GM21576 (cell line): ENCODE measurements around the gene WDHD1.
"Not testable (repeated sequence)": the region's sequence is repeated elsewhere in the genome, so short reads cannot be mapped to it uniquely, and the experiment has no call there.

Experiments
- ATAC-seq: cut with Tn5 transposase; IDR thresholded peaks from one replicate; pipeline ENCODE4 v1.9.1; 2021; ENCODE audit warnings: mild to moderate bottlenecking, moderate library complexity; ENCODE audit not compliant: unreplicated experiment

WDHD1 gene, protein sequence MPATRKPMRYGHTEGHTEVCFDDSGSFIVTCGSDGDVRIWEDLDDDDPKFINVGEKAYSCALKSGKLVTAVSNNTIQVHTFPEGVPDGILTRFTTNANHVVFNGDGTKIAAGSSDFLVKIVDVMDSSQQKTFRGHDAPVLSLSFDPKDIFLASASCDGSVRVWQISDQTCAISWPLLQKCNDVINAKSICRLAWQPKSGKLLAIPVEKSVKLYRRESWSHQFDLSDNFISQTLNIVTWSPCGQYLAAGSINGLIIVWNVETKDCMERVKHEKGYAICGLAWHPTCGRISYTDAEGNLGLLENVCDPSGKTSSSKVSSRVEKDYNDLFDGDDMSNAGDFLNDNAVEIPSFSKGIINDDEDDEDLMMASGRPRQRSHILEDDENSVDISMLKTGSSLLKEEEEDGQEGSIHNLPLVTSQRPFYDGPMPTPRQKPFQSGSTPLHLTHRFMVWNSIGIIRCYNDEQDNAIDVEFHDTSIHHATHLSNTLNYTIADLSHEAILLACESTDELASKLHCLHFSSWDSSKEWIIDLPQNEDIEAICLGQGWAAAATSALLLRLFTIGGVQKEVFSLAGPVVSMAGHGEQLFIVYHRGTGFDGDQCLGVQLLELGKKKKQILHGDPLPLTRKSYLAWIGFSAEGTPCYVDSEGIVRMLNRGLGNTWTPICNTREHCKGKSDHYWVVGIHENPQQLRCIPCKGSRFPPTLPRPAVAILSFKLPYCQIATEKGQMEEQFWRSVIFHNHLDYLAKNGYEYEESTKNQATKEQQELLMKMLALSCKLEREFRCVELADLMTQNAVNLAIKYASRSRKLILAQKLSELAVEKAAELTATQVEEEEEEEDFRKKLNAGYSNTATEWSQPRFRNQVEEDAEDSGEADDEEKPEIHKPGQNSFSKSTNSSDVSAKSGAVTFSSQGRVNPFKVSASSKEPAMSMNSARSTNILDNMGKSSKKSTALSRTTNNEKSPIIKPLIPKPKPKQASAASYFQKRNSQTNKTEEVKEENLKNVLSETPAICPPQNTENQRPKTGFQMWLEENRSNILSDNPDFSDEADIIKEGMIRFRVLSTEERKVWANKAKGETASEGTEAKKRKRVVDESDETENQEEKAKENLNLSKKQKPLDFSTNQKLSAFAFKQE

DNA sequence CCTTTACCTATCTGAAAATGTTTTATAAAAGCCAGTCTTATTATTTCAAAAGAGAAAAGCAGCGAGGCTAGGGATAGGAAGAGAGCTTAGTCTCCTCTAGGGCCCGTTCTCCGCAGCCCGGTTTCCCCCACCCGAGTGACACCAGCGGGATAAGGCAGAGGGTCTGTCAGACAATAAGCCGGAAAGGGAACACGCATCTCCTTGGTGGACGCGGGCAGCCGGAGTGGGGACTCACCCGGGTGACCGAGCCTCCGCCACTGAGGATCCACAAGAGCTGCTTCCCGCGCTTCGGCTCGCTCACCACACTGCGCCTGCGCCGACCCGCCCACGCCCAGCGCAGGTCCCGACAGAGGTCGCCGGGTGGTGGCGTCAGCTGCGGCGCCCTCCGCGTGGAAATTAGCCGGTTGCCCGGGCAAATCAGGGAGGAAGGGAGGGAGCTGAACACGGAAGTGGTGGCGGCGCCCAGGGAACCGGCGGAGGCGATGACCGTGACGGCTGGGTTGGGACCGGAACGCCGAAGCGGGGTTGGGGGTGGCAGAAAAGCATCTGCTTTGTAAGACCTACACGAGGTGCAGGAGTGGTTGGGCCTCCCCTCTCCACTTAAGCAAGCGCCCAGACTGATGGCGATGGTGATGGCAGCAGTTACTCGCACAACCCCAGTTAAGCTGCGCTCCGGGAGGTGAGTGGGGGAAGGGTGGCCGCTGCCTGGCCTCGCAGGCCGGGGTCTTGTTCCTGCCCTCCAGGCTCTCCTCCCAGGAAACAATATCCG is at the start of gene WDHD1, which contains the start of gene SOCS4:
TSS of gene WDHD1 (minus strand) at position 307 of the 769 bp plus-strand sequence. CDS start 312 bp downstream, outside the sequence.
TSS of gene SOCS4 (plus strand) at position 444 of the 769 bp plus-strand sequence. CDS start 15,806 bp downstream, outside the sequence.
- ATAC-seq: peak; percentile 91

DNA sequence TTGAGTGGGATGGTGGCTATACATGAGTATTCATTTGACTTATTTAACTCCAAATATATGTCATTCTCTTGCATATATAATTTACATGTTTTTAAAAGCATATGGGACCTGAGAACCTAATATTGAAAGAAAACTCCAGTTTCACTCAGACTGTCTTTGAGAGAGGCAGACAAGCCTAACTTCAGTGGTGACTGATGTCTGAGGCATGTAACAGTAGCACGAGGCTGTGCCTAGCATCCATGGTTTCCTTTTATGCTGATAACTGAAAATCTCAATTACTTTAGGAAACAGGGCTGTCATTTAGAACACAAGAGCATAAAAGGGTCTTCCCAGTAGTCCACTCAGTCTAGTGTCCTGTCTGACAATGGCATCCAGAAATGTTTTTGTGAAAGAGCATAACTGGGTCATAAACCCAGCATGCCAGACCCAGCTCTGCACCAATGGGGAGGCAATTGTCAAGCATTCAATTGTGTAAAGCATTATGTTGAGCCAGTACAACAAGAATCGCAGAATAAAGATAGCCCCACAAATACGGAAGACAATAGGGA is 48.8 kb upstream of the WDHD1 start:
- no peak for ATAC-seq

DNA sequence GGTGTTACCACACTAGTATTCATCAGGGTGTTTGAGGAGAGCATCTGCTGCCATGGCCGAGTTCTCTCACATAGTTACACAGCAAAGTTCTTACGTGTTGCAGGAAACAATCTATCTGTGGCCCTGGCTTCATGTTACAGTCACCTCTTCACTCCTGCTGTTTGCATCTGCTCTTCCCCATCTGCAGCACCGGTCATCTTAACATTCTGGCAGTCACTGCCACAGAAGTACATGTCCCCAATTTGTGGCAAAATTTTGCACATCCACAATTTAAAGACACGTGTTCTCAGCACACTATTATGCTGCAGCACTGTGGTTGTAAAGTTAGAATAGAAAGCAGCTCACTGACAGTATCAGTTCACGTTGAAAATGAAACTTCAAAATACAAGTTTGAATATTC is 47.8 kb upstream of the WDHD1 start:
- peak; percentile 45 for ATAC-seq

DNA sequence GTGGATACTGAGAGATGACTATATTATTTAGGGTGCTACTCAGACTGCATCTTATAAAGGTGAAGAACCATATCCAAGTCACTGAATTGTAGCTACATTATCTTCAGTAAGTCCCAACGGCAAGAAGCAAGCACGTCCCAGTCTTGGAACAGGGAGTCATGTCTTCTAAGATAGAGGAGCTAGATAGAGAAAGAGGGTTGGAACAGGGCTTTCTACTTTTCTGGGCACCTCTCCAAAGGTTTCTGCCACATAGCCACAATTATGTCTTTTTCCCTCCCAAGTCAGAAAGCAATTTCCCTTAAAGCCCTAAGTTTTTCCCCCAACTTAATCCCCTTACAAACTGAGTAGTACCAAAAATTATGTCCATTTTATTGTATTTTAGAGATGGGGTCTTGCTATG is 47.0 kb upstream of the WDHD1 start:
- ATAC-seq: no peak

DNA sequence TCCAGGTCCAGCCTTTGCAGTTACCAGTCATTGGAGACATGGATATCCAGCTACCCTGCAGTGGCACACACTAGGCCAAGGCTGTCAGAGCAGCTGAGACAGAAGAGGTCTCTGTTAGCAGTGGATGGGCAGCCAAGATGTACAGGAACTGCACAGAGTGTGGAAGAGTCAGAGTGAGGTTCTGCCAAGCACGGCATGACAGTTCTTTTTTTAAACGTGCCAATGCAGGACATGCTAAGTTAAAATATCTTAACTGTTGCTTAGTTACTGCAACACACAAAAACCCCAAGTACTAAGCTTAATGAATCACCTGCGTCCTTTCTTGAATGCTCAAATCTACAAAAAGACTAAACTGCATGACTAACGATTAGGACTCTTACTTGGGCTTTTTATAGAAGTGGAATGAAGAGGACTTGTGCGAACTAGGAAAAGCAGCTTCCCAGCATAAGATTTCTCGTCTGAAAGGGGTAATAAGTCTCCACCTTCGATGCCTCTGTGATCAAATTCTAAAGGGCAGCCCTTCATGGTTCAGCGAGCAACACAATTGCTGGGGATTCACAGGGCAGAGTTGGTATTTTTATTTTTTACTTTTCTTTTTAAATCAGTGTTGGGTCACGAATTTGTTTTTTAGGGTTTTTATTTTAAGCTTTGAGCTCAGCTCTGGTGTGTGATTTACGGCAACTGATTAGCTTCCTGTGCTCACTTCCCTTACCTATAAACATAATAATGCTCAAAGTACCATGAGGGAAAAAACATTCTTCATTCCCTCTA is 45.2 kb upstream of the WDHD1 start:
- peak; percentile 45 for ATAC-seq

DNA sequence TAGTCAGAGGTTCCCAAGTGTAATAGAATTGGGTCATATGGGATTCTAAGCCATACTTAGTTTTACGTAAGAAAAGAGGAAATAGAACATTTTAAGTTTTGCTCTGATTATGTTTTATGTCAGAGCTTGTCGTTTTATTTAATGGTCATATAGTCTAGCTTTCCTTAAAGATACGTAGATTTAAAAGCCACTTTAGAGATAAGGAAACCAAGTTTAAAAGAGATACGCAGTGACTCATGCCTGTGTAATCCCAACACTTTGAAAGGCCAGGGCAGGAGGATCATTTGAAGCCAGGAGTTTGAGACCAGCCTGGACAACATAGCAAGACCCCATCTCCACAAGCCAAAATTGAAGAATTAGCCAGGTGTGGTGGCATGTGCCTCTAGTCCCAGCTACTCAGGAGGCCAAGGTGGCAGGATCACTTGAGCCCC is 44.1 kb upstream of the WDHD1 start:
- ATAC-seq: no peak

DNA sequence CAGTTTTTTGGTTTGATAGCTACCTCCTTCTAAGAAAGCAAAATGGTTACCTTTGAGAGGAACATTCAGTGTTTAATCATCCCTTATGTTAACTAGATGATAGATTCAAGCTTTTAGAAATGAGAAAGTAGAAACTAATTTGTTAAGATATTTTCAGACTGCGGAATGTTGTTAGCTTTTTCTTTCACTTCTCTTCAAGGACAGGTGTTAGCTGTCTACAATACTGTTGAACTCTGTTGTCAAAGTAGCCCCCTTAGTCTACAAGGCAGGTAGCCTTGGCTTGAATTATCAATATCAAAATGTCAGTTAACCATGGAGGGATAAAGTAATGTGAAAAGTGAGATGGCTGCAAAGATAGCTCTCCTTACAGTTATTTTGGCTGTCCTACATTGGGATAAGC is 39.3 kb upstream of the WDHD1 start:
- ATAC-seq: no peak

DNA sequence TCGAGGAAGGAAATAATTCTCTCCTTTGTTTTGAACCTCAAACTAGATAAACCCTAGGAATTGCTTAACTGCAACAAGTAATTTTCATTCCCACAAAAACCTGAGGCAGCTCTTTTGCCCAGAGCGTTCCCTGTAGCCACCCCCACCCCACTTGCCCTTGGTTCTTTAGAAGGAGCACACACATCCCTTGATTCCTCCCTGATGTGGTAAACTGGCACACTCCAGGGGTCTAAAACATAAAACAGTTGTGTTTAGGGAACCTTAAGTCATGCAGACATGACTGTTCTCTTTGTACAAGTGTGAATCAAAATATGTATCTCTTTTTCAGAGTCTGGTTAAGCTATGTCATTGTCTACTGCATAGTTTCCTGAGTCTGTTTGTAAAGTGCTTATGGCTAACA is 38.5 kb upstream of the WDHD1 start:
- ATAC-seq: no peak

DNA sequence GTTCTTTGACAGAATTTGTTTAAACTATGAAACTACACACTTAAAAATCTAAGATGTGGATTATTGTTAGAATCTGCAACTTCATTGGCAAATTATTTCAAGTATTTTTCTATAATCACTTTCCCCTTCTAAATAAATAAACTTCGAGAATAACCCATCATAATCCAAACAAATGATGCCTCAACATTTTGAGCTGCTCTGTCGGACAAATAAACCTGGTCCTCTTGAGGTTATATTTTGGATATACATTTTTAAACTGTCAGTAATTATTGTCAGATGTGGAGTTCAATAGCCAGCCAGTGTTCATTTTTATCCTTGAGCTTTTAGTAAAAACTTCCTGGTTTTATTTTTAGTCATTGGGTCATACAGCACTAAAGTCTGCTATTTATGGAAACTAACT is 38.0 kb upstream of the WDHD1 start:
- ATAC-seq: not testable (repeated sequence)

DNA sequence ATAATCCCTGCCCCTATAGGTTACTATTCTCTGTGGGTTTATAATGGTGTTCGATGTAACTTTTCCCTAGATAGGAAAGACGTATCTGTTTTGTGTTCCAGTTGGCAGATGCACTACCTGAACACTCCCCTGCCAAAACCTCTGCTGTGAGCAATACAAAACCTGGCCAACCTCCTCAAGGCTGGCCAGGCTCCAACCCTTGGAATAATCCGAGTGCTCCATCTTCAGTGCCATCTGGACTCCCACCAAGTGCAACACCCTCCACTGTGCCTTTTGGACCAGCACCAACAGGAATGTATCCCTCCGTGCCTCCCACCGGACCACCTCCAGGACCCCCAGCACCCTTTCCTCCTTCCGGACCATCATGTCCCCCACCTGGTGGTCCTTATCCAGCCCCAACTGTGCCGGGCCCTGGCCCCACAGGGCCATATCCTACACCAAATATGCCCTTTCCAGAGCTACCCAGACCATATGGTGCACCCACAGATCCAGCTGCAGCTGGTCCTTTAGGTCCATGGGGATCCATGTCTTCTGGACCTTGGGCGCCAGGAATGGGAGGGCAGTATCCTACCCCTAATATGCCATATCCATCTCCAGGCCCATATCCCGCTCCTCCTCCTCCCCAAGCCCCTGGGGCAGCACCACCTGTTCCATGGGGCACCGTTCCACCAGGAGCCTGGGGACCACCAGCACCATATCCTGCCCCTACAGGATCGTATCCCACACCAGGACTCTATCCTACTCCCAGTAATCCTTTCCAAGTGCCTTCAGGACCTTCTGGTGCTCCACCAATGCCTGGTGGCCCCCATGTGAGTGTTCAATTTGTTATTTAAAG is 35.8 kb upstream of the WDHD1 start:
- ATAC-seq: no peak

DNA sequence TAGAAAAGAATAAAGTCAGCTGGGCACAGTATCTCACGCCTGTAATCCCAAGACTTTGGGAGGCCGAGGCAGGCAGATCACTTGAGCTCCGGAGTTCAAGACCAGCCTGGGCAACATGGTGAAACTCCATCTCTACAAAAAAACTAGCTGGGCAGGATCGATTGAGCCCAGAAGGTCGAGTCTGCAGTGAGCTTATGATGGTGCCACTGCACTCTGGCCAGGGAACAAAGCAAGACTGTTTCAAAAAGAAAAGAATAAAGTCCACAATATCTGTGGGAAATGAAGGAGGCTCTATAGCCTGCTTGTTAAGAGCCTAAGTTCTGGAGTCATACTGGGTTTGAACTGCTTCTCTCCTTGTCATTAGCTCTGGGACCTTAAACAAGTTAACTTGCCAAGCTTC is 32.4 kb upstream of the WDHD1 start:
- no peak for ATAC-seq

DNA sequence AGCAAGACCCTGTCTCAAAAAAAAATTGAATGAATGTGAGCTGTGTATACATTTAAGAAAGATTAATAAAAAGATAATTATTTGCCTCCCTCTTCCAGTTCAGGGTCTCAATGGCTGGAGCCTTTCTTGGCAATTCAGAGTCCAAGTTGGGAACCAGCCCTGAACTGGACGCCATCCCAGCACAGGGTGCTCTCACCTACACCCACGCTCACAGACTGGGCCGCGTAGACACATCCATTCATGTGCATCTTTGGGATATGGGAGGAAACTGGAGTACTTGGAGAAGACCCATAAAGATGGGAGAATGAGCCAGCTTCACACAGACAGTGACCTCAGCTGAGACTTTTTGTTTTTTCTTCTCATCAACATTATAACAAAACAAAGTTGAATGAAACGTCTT is 31.0 kb upstream of the WDHD1 start:
- ATAC-seq: no peak

DNA sequence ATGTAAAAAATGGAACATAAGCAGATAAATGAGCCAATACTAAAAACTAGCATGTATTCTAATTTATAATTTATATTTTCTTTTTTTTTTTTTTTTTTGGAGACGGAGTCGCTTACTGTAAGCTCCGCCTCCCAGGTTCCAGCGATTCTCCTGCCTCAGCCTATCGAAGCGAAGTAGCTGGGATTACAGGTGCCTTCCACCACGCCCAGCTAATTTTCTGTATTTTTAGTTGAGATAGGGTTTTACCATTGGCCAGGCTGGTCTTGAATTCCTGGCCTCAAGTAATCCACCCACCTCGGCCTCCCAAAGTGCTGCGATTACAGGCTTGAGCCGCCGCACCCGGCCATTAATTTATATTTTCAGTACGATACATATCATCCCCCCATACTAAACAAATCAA is 27.2 kb upstream of the WDHD1 start:
- ATAC-seq: no peak

DNA sequence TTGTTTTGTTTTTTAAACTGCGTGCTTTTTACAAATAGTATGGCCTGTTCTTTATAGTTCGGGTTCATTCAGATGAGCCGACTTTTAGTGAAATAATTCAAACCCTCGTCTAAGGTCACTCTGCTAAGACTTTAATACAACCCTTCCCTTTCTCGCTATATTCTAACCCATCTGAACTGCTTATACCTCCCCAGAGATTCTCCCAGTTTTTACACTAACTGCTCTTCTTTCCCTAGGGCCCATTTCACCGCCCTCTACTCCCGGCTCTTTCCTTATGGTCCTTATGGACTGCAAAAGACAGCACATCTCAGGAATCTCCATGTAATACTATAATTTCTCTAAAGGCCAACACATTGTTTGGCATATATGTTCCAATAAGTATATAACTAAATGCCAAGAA is 26.6 kb upstream of the WDHD1 start:
- no peak for ATAC-seq

DNA sequence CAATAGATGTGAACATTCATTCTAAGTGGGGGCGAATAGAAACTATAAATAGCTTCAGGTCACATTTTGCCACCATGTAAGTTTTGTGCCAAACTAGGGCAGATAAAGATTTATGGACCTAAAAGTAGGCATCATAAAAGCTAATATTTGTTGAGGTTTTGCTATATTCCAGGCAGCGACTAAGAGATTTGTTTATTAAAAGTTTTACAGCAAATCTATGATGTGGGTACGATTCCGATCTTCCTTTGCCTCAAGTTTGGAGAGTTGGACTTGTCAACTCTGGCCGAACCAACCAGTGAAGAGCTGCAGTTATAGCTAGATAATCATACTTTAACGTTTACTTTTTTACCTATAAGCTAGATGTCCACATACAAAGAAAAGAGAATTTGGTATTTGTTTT is 26.1 kb upstream of the WDHD1 start:
- no peak for ATAC-seq

DNA sequence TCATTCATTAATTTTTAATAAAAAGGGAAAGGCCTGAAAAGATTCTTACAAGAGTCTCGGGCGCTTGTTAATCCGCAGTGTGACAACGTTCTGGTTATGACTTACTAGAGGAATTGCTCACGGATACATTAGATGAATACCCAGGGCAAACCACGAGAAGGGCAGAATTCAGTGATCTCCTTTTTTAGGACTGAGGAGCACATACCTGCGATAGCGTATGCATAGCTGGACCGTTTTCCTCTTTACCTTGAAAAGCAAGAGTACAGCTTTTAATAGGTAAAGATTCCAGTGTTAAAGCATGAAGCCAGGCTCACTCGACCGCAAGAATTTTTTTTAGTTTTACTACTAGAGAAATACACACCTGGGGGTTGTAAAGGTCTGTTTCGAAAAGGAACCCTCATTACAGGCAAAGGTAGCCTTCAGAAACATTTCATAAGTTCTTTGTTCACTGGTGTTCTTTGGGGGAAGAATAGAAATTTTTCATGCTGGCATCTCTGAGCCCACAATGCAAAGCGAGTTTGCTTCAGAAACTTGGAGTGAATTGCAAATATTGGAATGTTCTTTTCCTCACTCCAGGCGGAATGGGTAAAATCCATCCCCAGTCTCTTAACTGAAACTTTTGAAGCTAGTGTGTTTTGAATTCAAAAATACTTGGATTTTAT is 25.5 kb upstream of the WDHD1 start:
- ATAC-seq: no peak

DNA sequence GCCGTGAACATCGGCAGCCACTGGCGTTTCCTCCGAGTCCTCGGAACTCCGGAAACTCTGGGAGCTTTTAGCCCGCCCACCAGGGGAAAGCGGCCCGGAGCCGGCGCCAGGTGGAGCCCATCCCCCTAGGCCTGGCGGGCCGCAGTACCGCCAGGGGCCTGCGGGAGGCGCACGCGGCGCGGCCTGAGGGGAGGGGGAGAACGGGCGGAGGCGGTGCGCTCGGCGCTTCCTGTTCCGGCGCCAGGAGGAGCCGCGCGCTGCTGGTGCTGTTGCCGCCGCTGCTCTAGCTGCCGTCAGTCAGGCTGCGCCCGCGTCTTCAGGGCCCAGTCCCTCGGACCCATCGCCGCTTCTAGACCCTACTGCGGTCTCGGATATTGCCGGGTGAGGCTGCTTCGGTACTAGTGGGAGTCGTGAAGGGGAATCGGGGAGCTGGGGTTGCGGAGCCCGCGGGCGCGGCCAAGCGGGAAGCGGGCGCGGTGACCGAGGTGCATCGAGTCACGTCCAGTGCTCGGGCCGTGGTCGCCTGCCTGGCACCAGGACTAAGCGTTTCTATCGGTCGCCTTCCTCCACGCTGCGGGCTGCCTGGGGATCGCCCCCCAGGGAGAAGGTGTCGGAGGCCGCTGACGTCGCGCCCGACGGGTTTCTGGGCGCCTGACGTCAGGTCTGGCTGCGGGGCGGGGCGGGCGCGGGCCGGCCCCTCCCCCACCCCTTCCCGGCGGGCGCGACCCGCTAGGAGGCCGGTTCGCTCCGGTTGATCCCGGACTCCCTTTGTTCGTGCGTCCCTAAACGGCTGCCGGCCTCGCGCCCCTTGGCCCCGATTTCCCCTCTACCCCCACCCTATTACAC is 24.7 kb upstream of the WDHD1 start, which contains the start of gene MAPK1IP1L:
TSS of gene MAPK1IP1L (plus strand) at position 225 of the 846 bp plus-strand sequence. CDS start 10,037 bp downstream, outside the sequence.
- peak; percentile 88 for ATAC-seq
